ENCODE data around the gene PRAF2.

Gene PRAF2
- 0.68 to 2.7 (median 1.8) reads per million in 4 experiments for total RNA-seq

DNA sequence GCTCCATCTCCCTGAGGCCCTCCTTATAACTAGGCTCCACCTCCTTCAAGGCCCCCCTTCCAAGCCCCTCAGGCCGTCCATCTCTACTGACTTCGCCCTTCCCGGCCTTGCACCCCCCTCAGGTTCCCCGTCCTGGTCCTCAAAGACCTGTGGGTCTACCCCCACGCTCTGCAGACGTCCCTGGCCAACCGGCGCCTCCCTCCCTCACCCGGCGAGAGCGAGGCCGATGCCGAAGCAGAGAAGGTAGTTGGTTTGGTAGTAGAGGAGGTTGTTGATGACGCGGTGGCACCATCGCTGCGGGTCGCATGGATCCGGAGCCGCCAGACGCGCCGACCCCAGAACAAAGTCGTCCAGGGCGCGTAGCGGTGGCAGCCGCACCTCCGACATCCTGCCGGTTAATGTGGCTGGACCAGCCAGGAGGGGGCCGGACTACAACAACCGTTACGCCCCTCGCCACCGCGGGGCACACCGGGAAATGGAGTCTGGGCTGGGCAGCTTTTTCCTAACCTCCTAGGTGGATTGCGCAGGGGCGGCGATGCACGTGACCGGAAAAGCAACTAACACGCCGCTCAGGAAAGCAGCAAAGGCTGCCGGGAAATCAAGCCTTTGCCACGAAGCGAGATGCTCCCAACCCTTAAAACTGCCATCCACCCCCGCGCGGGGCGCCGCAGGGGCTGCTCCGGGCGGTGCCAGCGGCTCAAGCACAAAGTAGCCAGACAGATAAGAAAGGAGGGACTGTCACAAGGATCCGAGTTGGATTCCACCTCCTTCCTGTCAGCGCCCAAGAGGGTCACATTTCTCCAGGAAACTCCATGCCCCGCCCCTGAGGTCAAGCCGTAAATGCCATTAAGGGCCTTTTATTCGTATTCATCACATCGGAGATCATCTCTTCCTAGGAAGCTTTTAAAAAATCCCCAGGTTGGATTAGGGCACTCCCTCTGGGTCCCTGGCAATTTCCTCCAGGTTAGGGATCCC, at the start of gene PRAF2:
Gene PRAF2 (minus strand): TSS at position 402 of the 975 bp plus-strand sequence. CDS start 15 bp downstream, at position 387.
- peak; percentile 80 for DNase-seq

- DNase-seq = no peak
Observed at GRCh38 chrX:49122499-49122898, 48.7 kb upstream of the PRAF2 start.

DNA sequence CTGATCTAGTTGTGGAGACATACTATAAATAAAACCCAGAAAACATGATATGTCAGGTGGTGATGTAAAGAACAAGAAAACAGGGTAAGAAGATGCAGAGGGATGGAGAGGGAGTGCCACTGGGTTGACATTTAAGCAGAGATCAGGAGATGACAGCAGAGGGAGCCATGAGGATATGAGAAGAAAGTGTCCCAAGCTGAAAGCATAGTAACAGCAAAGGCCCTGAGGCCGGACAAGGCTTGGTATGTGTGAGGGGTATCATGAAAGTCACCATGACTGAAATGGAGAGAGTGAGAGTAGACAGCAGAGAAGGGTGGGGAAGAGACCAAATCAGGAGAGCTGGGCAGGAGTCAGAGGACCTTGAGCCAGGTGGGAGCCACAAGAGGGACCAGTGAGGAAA, 46.3 kb upstream of the PRAF2 start:
- no peak for DNase-seq

DNA sequence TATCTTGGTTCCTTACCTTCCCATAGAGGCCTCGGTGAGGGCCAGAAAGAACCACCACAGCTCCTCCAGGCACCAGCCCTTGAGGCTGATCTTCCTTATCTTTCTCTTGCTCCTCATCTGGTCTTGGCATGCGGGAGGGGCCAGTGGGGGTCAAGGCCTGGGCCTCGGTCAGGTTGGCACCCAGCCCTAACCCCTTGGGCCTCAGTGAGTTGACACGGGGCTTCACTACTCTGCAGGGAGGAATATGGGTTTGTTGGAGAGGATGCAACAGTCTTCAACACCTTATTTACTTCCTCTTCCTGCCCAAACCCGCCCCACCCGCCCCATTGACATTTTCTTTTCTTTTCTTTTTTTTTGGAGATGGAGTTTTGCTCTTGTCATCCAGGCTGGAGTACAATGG, 43.8 kb upstream of the PRAF2 start:
- no peak for DNase-seq

DNA sequence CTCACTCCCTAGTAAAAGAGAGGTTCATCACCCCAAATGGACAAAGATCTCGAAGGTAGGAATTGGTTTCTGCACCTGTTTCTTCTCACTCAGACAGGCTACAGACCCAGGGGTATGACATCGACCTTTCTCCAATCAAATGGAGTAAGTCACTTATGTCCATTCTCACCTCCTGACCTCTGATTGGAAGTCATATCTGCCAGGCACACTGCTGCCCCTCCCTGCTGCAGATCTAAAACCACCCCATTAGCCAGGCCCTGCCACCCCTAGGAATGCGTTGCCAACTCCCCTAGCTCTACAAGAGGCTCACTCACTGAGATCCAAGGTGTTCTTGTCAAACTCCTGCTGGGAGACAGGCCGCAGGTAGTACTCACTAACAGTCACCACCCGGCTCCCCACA, 42.9 kb upstream of the PRAF2 start:
- DNase-seq = no peak

DNA sequence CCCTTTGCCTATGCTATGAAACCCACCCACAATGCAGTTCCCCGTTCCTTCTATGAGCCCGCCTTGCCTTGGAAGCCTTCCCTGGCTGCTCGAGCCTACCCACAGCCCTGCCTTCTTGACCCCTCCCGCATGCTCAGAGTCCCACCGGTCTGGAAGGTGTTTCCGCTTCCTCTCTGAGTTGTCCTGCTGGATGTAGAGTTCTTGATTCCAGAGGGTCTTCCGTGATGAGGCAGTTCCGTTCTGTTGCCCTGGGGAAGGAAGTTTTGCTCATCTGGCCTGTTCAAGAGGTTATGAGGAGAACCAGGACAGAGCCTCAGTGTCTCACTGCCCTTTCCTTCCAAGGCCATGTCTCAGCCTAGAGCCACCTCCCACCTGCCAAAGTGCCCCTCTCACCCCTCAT, 42.3 kb upstream of the PRAF2 start:
- DNase-seq = no peak

GRCh38 chrX:49111791-49112190, 38.0 kb upstream of the PRAF2 start:
- DNase-seq = no peak

DNA sequence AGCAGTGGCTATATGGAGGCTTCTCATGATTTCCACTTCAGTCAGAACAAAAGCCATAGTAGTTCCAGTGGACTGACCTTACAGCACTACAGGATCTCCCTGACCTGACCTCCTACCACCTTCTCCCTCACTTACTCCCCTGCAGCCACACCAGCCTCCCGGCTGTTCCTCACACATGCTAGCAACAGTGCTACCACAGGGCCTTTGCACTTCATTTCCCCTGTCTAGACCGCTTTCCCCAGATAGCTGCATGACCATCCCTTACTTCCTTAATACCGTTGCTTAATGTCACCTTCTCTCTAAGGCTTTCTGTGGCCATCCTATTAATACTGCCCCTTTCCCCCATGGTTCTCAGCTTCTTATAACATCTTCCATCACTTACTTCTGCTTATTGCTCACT, 36.6 kb upstream of the PRAF2 start:
- DNase-seq = no peak

GRCh38 chrX:49108641-49109040, 34.8 kb upstream of the PRAF2 start:
- no peak for DNase-seq

- no peak for DNase-seq
Observed at GRCh38 chrX:49106930-49107329, 33.1 kb upstream of the PRAF2 start.

- no peak for DNase-seq
Observed at GRCh38 chrX:49106296-49106695, 32.5 kb upstream of the PRAF2 start.

GRCh38 chrX:49103637-49104036, 29.8 kb upstream of the PRAF2 start:
- no peak for DNase-seq

DNA sequence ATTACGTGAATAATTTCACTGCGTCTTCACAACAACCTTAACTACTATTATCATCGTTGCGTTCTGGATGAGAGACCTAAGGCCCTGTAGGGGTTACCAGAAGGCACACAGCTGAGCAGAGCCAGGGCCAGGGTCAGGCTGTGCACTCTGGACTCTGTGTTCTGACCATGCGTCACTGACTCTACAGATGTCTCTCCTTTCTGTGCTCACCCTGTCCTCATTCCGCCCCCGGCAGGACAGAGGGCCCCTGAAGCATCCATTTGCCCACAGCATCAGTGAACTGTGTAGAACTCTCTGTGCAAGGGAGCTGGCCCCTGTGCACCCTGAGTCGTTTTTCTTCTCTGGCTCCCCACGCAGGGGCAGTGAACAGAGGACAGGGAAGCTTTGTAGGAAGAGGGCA, 28.4 kb upstream of the PRAF2 start:
- no peak for DNase-seq

GRCh38 chrX:49101629-49101984, 27.8 kb upstream of the PRAF2 start:
- no peak for DNase-seq

GRCh38 chrX:49100704-49101628, 27.2 kb upstream of the PRAF2 start:
- DNase-seq = peak; percentile 84

DNA sequence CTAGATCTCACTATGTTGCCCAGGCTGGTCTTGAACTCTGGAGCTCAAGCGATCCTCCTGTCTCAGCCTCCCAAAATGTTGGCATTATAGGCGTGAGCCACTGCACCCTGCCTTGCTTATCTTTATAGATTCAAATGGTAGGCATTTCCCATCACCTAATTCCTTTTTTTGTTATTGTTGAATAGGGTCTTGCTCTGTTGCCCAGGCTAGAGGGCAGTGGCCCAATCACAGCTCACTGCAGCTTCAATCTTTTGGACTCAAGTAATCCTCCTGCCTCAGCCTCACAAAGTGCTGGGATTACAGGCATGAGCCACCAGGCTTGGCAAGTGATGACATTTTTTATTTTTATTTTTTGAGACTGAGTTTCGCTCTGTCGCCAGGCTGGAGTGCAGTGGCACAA, 22.6 kb upstream of the PRAF2 start:
- DNase-seq = no peak

GRCh38 chrX:49089553-49089952, 15.8 kb upstream of the PRAF2 start:
- DNase-seq = no peak

GRCh38 chrX:49082271-49082871, 8.6 kb upstream of the PRAF2 start:
- no peak for DNase-seq

- DNase-seq = peak; percentile 48
Observed at GRCh38 chrX:49079489-49080428, 6.0 kb upstream of the PRAF2 start, which contains the start of gene WDR45. Gene WDR45, minus strand, starts transcription at chrX:49079887. Its CDS starts 1,792 bp downstream, at chrX:49078095.

DNA sequence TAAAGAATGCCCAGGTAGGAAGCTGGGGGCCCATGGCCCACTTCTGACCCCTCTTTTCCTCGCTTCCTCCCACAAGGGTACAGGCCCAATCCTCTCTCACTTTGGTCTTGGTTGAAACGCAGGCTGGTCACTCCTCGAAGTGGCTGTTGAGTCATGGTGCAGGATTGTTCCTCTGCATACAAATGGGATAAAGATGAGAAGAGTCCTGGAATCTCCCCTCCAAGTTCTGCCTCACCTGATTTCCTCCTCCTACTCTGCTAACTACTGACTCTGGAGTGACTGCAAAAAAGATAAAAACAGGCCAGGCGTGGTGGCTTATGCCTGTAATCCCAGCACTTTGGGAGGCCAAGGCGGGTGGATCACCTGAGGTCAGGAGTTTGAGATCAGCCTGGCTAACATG, 4.1 kb upstream of the PRAF2 start:
- no peak for DNase-seq

- DNase-seq = no peak
Observed at GRCh38 chrX:49075347-49075746, 1.5 kb upstream of the PRAF2 start.

DNA sequence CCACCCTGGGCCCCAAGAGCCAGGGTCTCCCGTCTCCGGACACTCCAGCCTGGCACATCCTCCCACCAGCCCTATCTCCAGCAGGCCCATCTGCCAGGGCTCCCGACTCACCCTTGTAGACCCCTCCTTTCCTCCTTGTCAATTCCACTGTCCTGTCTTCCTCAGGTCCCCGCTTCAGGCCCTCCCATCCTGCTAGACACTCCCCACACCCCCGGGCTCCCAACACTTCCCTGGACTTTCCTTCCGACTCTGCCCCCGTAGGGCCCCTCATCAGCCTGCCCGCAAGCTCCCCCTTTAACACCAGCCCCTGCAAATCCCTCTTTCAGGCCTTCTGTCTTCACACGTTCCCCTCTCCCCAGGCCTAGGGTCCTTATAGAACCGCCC, 1.1 kb downstream of the PRAF2 start:
- no peak for DNase-seq

Measured in effector CD8-positive, alpha-beta T cell (primary cell).